K562 treated with DMSO at 1 percent for 24 hours (cell line): Measurements from ENCODE around the gene SELENOP. TPM values are rescaled to one million over a fixed set of nuclear protein-coding genes. Genes with fewer than 3 reads are reported as not detected.

Experiments
- total RNA-seq: library from RNA; unstranded; fragments of 300-600 nt; gene quantifications from 2 replicates; pipeline ENCODE4 v1.2.3, GENCODE V29; 2022; ENCODE audit warnings: low read depth; ENCODE audit not compliant: insufficient read depth

SELENOP gene, protein sequence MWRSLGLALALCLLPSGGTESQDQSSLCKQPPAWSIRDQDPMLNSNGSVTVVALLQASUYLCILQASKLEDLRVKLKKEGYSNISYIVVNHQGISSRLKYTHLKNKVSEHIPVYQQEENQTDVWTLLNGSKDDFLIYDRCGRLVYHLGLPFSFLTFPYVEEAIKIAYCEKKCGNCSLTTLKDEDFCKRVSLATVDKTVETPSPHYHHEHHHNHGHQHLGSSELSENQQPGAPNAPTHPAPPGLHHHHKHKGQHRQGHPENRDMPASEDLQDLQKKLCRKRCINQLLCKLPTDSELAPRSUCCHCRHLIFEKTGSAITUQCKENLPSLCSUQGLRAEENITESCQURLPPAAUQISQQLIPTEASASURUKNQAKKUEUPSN
- 13.5 and 16.1 TPM in 2 replicates for total RNA-seq

DNA sequence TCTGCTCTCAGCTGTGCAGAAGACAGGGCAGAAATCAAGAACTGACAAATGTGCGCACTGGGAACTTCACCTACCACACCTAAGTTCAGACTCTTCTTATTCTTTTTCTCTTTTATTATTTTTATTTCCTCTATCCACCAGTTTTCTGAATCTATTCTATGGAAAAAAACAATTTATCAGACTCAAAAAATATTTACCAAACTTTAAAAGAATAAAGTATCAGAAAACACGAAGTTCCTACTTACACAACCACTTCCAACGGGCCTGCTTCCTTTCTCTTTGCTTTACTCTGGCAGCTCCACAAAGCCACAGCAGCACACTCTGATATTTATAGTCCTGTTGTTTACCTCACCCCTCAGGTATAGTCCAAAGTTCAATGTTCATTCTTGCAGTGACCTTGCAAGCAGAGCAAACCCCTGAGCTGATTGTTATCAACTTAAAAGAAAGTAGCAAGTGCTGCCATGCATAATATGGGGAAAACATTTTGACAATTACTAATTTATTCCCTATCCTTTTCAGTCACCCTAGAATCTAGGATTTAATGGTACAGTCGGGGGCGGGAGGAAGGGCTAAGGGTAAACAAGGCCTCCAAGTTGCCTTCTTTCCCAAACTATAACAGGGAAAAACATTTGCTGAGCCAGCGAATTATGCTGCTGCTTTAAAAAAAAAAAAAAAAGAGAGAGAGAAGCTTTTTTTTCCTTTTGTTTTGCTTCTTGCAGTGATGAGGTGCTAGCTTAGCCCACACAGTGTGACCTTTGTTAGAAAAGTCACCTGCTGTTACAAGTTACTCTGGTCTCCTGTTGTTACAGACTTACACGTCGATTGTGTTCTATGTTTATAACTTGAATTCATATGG is at the start of gene SELENOP:
SELENOP (minus strand) TSS at position 302 of the 856 bp plus-strand sequence. CDS start 3,539 bp downstream, outside the sequence.

DNA sequence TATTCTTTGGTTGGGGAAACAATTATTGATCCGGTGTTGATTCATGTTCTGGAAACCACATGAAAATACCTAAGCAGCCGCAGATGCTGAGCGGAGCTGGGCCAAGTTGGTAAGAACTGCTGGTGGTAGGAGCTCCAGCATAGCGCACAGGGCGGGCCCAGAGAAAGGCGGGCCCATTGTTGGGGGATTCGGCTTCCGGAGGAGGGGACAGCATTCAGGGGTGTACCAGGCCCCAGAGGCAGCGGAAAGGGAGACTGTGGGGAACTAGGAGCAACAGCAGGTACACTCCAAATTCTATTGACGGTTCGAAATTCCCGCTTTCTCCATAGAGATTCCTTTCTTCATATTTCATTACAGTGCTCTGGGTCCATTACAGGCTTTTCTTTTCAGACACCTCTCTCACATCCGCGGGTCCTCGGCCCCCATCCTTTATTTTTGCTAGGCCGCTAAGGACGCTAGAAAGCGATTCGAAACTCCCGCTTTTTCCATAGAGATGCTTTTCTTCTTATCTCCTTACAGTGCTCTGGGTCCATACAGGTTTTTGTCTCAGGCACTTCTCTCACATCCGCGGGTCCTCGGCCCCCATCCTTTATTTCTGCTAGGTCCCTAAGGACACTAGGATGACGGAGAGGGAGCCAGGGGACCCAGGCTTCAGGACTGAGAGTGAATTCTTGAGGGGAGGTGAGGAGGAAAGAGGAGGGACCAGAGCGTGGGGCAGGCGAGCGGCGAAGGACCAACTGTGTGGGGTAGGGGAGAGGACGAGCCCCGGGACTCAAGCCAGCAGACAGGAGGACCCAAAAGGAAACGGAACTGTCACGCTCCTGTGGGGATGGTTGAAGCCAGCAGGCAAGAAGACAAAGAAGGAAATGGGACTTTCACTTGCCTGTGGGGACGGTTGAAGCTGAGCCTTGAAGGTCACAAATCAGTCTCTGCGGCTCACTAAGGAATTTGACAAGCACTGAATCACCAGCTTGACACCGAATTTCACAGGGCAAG is 54.8 kb downstream of the SELENOP start, which contains the start of gene CCDC152:
CCDC152 (plus strand) TSS at position 213 of the 996 bp plus-strand sequence. CDS start 2,304 bp downstream, outside the sequence.

Other genes with a start within 250 kb of the SELENOP start
- gene CCDC152, start 55.1 kb downstream of the SELENOP start, total RNA-seq: 5.4 and 6.4 TPM in 2 replicates
- 6.4 and 9.8 TPM in 2 replicates for gene ANXA2R, start 228.4 kb upstream of the SELENOP start, total RNA-seq